ENCODE data around the gene TSPAN1. TPM values are rescaled to one million over a fixed set of nuclear protein-coding genes. Genes with fewer than 3 reads are reported as not detected.

Gene TSPAN1
- total and polyA plus RNA-seq, 4 donors = 45.3 to 174 (median 139) TPM

- TF ChIP-seq CTCF (IDR thresholded peaks at IDR 0.05; ENCODE audit: control extremely low read depth, extremely low read depth) = no peak
- H3K9me3 ChIP-seq (ENCODE audit: control insufficient read depth in 4 of 4, insufficient read depth in 3 of 4, low read length in 3 of 4) = no peaks in the 10 kb centered on the region
- no peak overlapping the region for H3K4me3 ChIP-seq
- no peak overlapping the region for H3K27ac ChIP-seq (ENCODE audit: low read depth in 1 of 2, low read length in 1 of 2)
- no peak for DNase-seq
- no peak for ATAC-seq (ENCODE audit: insufficient read depth, low FRiP score)
- no peaks in the 10 kb centered on the region for H3K4me1 ChIP-seq (ENCODE audit: control insufficient read depth in 5 of 5, insufficient read depth in 5 of 5, low read length in 5 of 5)
- H3K27me3 ChIP-seq (ENCODE audit: control insufficient read depth in 3 of 3, insufficient read depth in 3 of 3, low read length in 2 of 3) = no peaks in the 10 kb centered on the region
- no peak overlapping the region for H3K9ac ChIP-seq (ENCODE audit: insufficient read depth in 1 of 2, low read length in 2 of 2)
- WGBS, 2 donors = 85 to 91% methylated on average over 1 of the region's 1 CpG
- H3K36me3 ChIP-seq (ENCODE audit: control insufficient read depth in 4 of 4, insufficient read depth in 4 of 4, low read length in 4 of 4) = no peaks in the 10 kb centered on the region
These were observed 17.0 kb upstream of the TSPAN1 start for GRCh38 chr1:46157916-46158311.

GRCh38 chr1:46158312-46159281 is 16.3 kb upstream of the TSPAN1 start:
- Histone ChIP-seq H3K27ac (ENCODE audit: low read depth in 1 of 2, low read length in 1 of 2) (no peak overlapping the region), H3K4me1 (ENCODE audit: control insufficient read depth in 5 of 5, insufficient read depth in 5 of 5, low read length in 5 of 5) (no peaks in the 10 kb centered on the region), H3K4me3 (no peak overlapping the region), H3K9ac (ENCODE audit: insufficient read depth in 1 of 2, low read length in 2 of 2) (no peak overlapping the region), H3K9me3 (ENCODE audit: control insufficient read depth in 4 of 4, insufficient read depth in 3 of 4, low read length in 3 of 4) (no peaks in the 10 kb centered on the region), H3K27me3 (ENCODE audit: control insufficient read depth in 3 of 3, insufficient read depth in 3 of 3, low read length in 2 of 3) (no peaks in the 10 kb centered on the region), H3K36me3 (ENCODE audit: control insufficient read depth in 4 of 4, insufficient read depth in 4 of 4, low read length in 4 of 4) (no peaks in the 10 kb centered on the region)
- no peak for ATAC-seq (ENCODE audit: insufficient read depth, low FRiP score)
- 92 to 93% methylated on average over 13 of the region's 13 CpGs for WGBS, 2 donors
- DNase-seq = no peak
- TF ChIP-seq CTCF (IDR thresholded peaks at IDR 0.05; ENCODE audit: control extremely low read depth, extremely low read depth) = no peak

- 79 to 84% methylated on average over 3 of the region's 3 CpGs for WGBS, 2 donors
- Histone ChIP-seq H3K9me3 (ENCODE audit: control insufficient read depth in 4 of 4, insufficient read depth in 3 of 4, low read length in 3 of 4) (no peaks in the 10 kb centered on the region), H3K27ac (ENCODE audit: low read depth in 1 of 2, low read length in 1 of 2) (no peak overlapping the region), H3K9ac (ENCODE audit: insufficient read depth in 1 of 2, low read length in 2 of 2) (no peak overlapping the region), H3K4me1 (ENCODE audit: control insufficient read depth in 5 of 5, insufficient read depth in 5 of 5, low read length in 5 of 5) (no peaks in the 10 kb centered on the region), H3K27me3 (ENCODE audit: control insufficient read depth in 3 of 3, insufficient read depth in 3 of 3, low read length in 2 of 3) (no peaks in the 10 kb centered on the region), H3K4me3 (no peak overlapping the region), H3K36me3 (ENCODE audit: control insufficient read depth in 4 of 4, insufficient read depth in 4 of 4, low read length in 4 of 4) (no peaks in the 10 kb centered on the region)
- TF ChIP-seq CTCF (IDR thresholded peaks at IDR 0.05; ENCODE audit: control extremely low read depth, extremely low read depth) = no peak
- no peak for DNase-seq
- ATAC-seq (ENCODE audit: insufficient read depth, low FRiP score) = no peak
These were observed 15.4 kb upstream of the TSPAN1 start for GRCh38 chr1:46159516-46159915.
